ENCODE data around the gene MCM10.
"Not testable (repeated sequence)": the region's sequence is repeated elsewhere in the genome, so short reads cannot be mapped to it uniquely, and the experiment has no call there.

The MCM10 gene

DNA sequence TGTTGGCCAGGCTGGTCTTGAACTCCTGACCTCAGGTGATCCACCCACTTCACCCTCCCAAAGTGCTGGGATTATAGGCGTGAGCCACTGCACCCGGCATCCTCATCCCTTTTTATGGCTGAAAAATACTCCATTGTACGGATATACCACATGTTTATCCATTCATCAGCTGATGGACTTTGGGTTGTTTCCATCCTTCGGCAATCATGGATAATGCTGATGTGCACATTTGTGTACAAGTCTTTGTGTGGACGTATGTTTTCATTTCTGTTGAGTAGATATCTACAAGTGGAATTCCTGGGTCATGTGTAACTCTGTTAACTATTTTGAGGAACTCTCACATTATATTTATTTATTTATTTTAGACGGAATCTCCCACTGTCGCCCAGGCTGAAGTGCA, 78.6 kb downstream of the MCM10 start:
- no peak overlapping the region for H3K4me3 ChIP-seq (ENCODE audit: low read depth in 1 of 2, low read length in 2 of 2)

DNA sequence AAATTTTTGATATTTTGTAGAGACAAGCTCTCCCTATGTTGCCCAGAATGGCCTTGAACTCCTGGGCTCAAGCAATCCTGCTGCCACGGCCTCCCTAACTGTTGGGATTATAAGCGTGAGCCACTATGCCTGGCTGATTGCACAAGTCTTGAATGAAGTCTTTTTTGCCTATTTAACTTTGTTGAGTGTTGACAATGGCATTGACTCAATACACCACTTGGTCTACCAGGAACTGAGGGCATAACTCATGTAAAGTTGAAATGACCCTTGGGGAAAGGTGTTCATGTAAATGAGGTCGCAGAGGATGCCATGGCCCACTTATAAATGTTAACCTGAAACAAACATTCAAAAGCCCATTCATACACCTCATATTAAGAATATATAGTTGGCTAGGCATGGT, 80.3 kb downstream of the MCM10 start:
- Histone ChIP-seq H3K4me1 (ENCODE audit: control insufficient read depth in 1 of 2, insufficient read depth in 2 of 2, low read length in 2 of 2) (no peaks in the 10 kb centered on the region), H3K27ac (ENCODE audit: low read length) (no peak overlapping the region), H3K9me3 (ENCODE audit: control insufficient read depth in 1 of 2, low read length in 2 of 2) (no peaks in the 10 kb centered on the region), H3K4me3 (ENCODE audit: low read depth in 1 of 2, low read length in 2 of 2) (no peak overlapping the region), H3K27me3 (ENCODE audit: low read depth, low read length) (no peaks in the 10 kb centered on the region), H3K36me3 (ENCODE audit: control insufficient read depth in 1 of 2, insufficient read depth in 2 of 2, low read length in 2 of 2) (no peaks in the 10 kb centered on the region)

More for the DNA sequence above, 78.6 kb downstream of the MCM10 start:
- Histone ChIP-seq H3K36me3 (ENCODE audit: control insufficient read depth in 1 of 2, insufficient read depth in 2 of 2, low read length in 2 of 2) (no peaks in the 10 kb centered on the region), H3K4me1 (ENCODE audit: control insufficient read depth in 1 of 2, insufficient read depth in 2 of 2, low read length in 2 of 2) (no peaks in the 10 kb centered on the region), H3K27me3 (ENCODE audit: low read depth, low read length) (no peaks in the 10 kb centered on the region), H3K27ac (ENCODE audit: low read length) (no peak overlapping the region), H3K9me3 (ENCODE audit: control insufficient read depth in 1 of 2, low read length in 2 of 2) (no peaks in the 10 kb centered on the region)

DNA sequence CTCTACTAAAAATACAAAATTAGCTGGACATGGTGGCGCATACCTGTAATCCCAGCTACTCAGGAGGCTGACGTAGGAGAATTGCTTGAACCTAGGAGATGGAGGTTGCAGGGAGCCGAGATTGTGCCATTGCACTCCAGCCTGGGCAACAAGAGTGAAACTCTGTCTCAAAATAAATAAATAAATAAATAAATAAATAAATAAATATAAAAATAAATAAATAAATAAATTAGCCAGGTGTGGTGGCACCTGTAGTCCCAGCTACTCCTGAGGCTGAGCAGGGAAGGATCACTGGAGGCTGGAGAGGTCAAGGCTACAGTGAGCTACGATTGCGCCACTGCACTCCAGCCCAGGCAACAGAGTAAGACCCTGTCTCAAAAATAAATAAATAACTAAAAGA, 80.9 kb downstream of the MCM10 start:
- not testable (repeated sequence) for H3K9me3 ChIP-seq (ENCODE audit: control insufficient read depth in 1 of 2, low read length in 2 of 2); H3K27me3 ChIP-seq (ENCODE audit: low read depth, low read length); H3K27ac ChIP-seq (ENCODE audit: low read length); H3K36me3 ChIP-seq (ENCODE audit: control insufficient read depth in 1 of 2, insufficient read depth in 2 of 2, low read length in 2 of 2); H3K4me3 ChIP-seq (ENCODE audit: low read depth in 1 of 2, low read length in 2 of 2); H3K4me1 ChIP-seq (ENCODE audit: control insufficient read depth in 1 of 2, insufficient read depth in 2 of 2, low read length in 2 of 2)

DNA sequence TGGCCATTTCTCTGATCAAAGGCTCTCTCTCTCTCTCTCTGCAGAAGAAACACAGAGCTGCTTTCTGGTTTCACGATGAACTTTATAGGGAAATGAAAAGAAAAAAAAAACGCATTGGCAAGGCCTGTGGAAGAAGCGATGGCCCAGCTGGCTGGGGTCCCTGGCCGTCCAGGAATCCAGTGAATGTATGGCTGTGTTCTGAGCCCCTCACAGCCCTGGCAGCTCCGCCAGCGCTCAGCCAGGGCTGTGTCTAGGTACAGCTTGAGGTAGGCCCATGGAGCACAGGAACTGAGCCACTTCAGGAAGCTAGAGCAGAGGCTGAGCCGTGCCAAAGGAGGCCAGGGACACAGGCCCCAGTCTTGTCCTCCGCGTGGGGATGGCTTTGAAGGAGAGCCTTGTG, 85.9 kb downstream of the MCM10 start:
- H3K4me3 ChIP-seq (ENCODE audit: low read depth in 1 of 2, low read length in 2 of 2) = no peak overlapping the region
- no peaks in the 10 kb centered on the region for H3K9me3 ChIP-seq (ENCODE audit: control insufficient read depth in 1 of 2, low read length in 2 of 2)
- no peaks in the 10 kb centered on the region for H3K4me1 ChIP-seq (ENCODE audit: control insufficient read depth in 1 of 2, insufficient read depth in 2 of 2, low read length in 2 of 2)
- no peaks in the 10 kb centered on the region for H3K27me3 ChIP-seq (ENCODE audit: low read depth, low read length)
- H3K36me3 ChIP-seq (ENCODE audit: control insufficient read depth in 1 of 2, insufficient read depth in 2 of 2, low read length in 2 of 2) = no peaks in the 10 kb centered on the region
- no peak overlapping the region for H3K27ac ChIP-seq (ENCODE audit: low read length)

DNA sequence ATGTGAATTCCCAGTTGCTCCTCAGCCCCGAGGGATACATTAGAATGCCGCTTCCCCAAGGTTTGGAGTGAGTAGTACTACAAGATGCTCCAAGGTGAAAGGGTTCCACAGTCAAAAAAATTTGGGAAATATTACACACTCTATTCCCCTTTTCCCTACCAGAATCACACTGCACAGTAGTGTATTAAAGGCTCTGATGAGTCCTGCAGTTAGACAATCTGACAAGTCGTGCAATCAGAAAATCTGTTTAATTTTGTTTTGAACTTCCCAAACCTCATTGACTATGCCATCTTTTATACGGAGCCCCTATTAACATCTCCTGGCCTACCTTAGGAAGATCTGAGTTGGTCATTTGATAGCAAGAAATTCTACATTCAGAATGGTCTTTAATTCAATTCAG, 86.4 kb downstream of the MCM10 start:
- Histone ChIP-seq H3K4me3 (ENCODE audit: low read depth in 1 of 2, low read length in 2 of 2) (no peak overlapping the region), H3K4me1 (ENCODE audit: control insufficient read depth in 1 of 2, insufficient read depth in 2 of 2, low read length in 2 of 2) (no peaks in the 10 kb centered on the region), H3K27ac (ENCODE audit: low read length) (no peak overlapping the region)

DNA sequence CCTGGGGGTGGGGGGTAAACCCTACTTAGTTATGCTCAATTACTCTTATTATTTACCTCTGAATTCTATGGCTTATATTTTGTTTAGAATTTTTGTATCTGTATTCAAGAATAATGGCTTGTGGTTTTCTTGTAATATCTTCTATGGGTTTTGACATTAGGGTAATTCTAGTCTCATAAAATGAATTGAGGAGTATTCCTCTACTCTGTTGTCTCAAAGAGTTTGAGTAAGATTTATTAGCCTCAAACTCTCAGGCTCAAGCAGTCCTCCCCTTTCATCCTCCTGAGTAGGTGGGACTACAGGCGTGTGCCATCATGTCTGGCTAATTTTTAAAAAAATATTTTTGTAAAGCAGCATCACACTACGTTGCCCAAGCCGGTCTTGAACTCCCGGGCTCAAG, 92.4 kb downstream of the MCM10 start:
- Histone ChIP-seq H3K9me3 (ENCODE audit: control insufficient read depth in 1 of 2, low read length in 2 of 2) (no peaks in the 10 kb centered on the region), H3K4me3 (ENCODE audit: low read depth in 1 of 2, low read length in 2 of 2) (no peak overlapping the region), H3K4me1 (ENCODE audit: control insufficient read depth in 1 of 2, insufficient read depth in 2 of 2, low read length in 2 of 2) (no peaks in the 10 kb centered on the region), H3K27ac (ENCODE audit: low read length) (no peak overlapping the region), H3K36me3 (ENCODE audit: control insufficient read depth in 1 of 2, insufficient read depth in 2 of 2, low read length in 2 of 2) (no peaks in the 10 kb centered on the region), H3K27me3 (ENCODE audit: low read depth, low read length) (no peaks in the 10 kb centered on the region)

More for the DNA sequence above, 86.4 kb downstream of the MCM10 start:
- Histone ChIP-seq H3K36me3 (ENCODE audit: control insufficient read depth in 1 of 2, insufficient read depth in 2 of 2, low read length in 2 of 2) (no peaks in the 10 kb centered on the region), H3K27me3 (ENCODE audit: low read depth, low read length) (no peaks in the 10 kb centered on the region), H3K9me3 (ENCODE audit: control insufficient read depth in 1 of 2, low read length in 2 of 2) (no peaks in the 10 kb centered on the region)

DNA sequence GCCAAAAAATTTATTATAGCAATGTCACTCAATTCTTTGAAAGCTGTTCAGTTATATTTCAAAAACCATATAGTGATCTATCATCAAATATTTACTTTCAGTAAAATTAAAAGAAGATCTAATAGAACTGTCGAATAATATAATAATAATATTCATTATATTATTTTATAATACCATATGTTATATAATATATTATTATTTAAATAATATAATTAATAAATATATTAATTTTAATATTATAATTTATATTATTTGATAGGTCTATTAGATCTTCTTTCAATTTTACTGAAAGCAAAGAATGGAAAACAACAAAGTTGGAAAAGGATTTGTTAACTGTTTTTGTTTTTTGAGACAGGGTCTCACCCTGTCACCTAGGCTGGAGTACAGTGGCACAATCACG, 95.3 kb downstream of the MCM10 start:
- Histone ChIP-seq H3K4me3 (ENCODE audit: low read depth in 1 of 2, low read length in 2 of 2) (no peak overlapping the region), H3K4me1 (ENCODE audit: control insufficient read depth in 1 of 2, insufficient read depth in 2 of 2, low read length in 2 of 2) (no peaks in the 10 kb centered on the region), H3K27ac (ENCODE audit: low read length) (no peak overlapping the region), H3K27me3 (ENCODE audit: low read depth, low read length) (no peaks in the 10 kb centered on the region), H3K9me3 (ENCODE audit: control insufficient read depth in 1 of 2, low read length in 2 of 2) (no peaks in the 10 kb centered on the region), H3K36me3 (ENCODE audit: control insufficient read depth in 1 of 2, insufficient read depth in 2 of 2, low read length in 2 of 2) (no peaks in the 10 kb centered on the region)

DNA sequence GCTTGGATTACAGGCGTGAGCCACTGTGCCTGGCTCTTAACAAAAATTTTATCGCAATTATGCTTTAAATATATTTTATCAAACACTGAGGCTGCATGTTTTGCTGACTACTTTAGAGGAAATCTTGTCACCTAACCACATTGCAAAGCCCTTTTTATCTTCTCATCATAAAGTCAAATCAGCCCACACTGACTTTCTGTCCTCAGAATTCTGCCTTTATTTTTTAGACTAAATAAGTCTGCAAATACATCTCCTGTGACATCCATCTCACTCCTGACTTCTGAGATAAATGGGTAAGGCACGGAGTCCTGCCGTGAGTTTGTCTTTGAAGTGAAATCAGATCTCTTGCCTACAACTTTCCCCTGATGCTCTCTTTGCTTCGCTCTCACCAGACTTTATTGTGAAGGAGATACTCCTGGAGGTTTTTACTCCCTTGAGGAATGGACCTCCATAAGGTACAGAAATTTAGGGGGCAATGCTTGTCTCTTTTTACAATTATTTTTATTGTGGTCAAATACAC, 96.3 kb downstream of the MCM10 start:
- Histone ChIP-seq H3K27me3 (ENCODE audit: low read depth, low read length) (no peaks in the 10 kb centered on the region), H3K36me3 (ENCODE audit: control insufficient read depth in 1 of 2, insufficient read depth in 2 of 2, low read length in 2 of 2) (no peaks in the 10 kb centered on the region), H3K27ac (ENCODE audit: low read length) (no peak overlapping the region), H3K9me3 (ENCODE audit: control insufficient read depth in 1 of 2, low read length in 2 of 2) (no peaks in the 10 kb centered on the region), H3K4me3 (ENCODE audit: low read depth in 1 of 2, low read length in 2 of 2) (no peak overlapping the region), H3K4me1 (ENCODE audit: control insufficient read depth in 1 of 2, insufficient read depth in 2 of 2, low read length in 2 of 2) (no peaks in the 10 kb centered on the region)

All from muscle layer of duodenum (tissue), 2 donors.